Spleen (tissue), 7 donors: ENCODE data around the gene DFFA.
"Not testable (repeated sequence)": the region's sequence is repeated elsewhere in the genome, so short reads cannot be mapped to it uniquely, and the experiment has no call there.

Experiments used
- CTCF ChIP-seq, 11 experiments: fragments of 200-600 bp in 7 of 11; fragments of 450-650 bp in 4 of 11; sonication (generic) in 4 of 11; IDR thresholded peaks in 8 of 11; conservative IDR thresholded peaks in 3 of 11; 1 replicate in 7 of 11; 2 replicates in 4 of 11; pipeline versions ENCODE4 v1.4.0 to v1.8.0; 2016 to 2021; ENCODE audit warnings: antibody characterized with exemption in 11 of 11, inconsistent platforms in 4 of 11, mild to moderate bottlenecking in 1 of 11
- POLR2AphosphoS5 ChIP-seq, 3 donors: sonication (generic); formaldehyde crosslinking; IDR thresholded peaks; one replicate each; pipeline ENCODE4 v1.5.1; 2017; ENCODE audit warnings: antibody characterized with exemption in 3 of 3
- donor health status: DM: no; HTN: no; CAD: no; lungs with moderate emphysema.
- donor health status: DM: no; HTN: no; CAD: no.
- donor health status: DM: no; HTN: no; CAD: no.

- not testable (repeated sequence) for TF ChIP-seq CTCF (IDR thresholded peaks at IDR 0.05 in 8 of 11, conservative IDR thresholded peaks at IDR 0.05 in 3 of 11); POLR2AphosphoS5 (IDR thresholded peaks at IDR 0.05)
Observed at GRCh38 chr1:10457462-10457861, 14.9 kb downstream of the DFFA start.
